HL-60 (cell line): ENCODE measurements around the gene NDUFA5.

Experiments
- DNase-seq, 2 experiments: peaks; one replicate each; pipeline ENCODE4 v3.0.0-alpha.2; 2010 to 2020; ENCODE audit warnings: low read depth in 1 of 2, low spot score in 1 of 2
- H3K27ac ChIP-seq: fragments of 250-450 bp; sonication (Bioruptor Pico); replicated peaks from 2 replicates; pipeline ENCODE4 v1.5.1; 2020; ENCODE audit warnings: mild to moderate bottlenecking, moderate library complexity
- H3K27me3 ChIP-seq: fragments of 250-450 bp; sonication (Bioruptor Pico); 2 replicates; pipeline ENCODE4 v1.5.1; 2021; ENCODE audit warnings: mild to moderate bottlenecking, moderate library complexity; ENCODE audit not compliant: insufficient read depth, poor library complexity, severe bottlenecking
- H3K4me3 ChIP-seq: replicated peaks from 2 replicates; pipeline ENCODE4 v1.5.1; 2011; ENCODE audit warnings: mild to moderate bottlenecking, control low read depth, low read length; ENCODE audit not compliant: insufficient read depth
- GABPA ChIP-seq: IDR thresholded peaks from 2 replicates; pipeline ENCODE4 v1.6.1; 2012; ENCODE audit warnings: low read depth
- POLR2AphosphoS5 ChIP-seq: IDR thresholded peaks from 2 replicates; pipeline ENCODE4 v1.6.1; 2012; ENCODE audit warnings: low read depth
- SPI1 ChIP-seq: IDR thresholded peaks from 2 replicates; pipeline ENCODE4 v1.6.1; 2012; ENCODE audit warnings: low read depth, mild to moderate bottlenecking, borderline replicate concordance
- TF ChIP-seq, protein P1 (sequence below): IDR thresholded peaks from one replicate; pipeline ENCODE4 v1.5.1; 2011; ENCODE audit warnings: low read length, control low read depth, inconsistent platforms; ENCODE audit not compliant: insufficient read depth
- TF ChIP-seq, protein P2 (sequence below): IDR thresholded peaks from 2 replicates; pipeline ENCODE4 v1.6.1; 2012; ENCODE audit warnings: low read depth; ENCODE audit not compliant: insufficient replicate concordance

NDUFA5 gene

DNA sequence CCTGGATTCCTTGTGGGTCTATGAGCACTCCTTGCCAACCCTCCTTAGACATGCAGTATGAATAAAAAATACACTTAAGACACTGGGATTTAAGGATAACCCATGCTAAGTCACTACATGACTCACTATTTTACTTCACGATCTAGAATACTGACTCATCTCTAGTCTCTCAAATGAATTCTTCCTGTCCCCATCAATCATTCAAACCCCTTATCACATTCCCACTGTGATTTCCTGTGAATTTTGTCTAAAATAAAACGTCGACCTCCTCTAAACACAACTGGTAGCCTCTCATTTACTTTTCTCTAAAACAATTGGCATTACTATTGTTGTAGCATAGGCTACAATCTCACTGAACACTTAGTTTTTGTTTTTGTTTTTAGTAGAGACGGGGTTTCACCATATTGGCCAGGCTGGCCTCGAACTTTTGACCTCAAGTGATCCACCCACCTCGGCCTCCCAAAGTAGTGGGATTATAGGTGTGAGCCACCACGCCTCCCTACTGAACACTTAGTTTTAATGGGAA lies 19.4 kb downstream of the NDUFA5 start:
- Histone ChIP-seq H3K27me3 (peaks cover 9% of the 10 kb centered on the region), H3K4me3 (no peak overlapping the region), H3K27ac (no peak overlapping the region)
- TF ChIP-seq, protein P1, sequence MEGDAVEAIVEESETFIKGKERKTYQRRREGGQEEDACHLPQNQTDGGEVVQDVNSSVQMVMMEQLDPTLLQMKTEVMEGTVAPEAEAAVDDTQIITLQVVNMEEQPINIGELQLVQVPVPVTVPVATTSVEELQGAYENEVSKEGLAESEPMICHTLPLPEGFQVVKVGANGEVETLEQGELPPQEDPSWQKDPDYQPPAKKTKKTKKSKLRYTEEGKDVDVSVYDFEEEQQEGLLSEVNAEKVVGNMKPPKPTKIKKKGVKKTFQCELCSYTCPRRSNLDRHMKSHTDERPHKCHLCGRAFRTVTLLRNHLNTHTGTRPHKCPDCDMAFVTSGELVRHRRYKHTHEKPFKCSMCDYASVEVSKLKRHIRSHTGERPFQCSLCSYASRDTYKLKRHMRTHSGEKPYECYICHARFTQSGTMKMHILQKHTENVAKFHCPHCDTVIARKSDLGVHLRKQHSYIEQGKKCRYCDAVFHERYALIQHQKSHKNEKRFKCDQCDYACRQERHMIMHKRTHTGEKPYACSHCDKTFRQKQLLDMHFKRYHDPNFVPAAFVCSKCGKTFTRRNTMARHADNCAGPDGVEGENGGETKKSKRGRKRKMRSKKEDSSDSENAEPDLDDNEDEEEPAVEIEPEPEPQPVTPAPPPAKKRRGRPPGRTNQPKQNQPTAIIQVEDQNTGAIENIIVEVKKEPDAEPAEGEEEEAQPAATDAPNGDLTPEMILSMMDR, result no peak
- TF ChIP-seq, protein P2, sequence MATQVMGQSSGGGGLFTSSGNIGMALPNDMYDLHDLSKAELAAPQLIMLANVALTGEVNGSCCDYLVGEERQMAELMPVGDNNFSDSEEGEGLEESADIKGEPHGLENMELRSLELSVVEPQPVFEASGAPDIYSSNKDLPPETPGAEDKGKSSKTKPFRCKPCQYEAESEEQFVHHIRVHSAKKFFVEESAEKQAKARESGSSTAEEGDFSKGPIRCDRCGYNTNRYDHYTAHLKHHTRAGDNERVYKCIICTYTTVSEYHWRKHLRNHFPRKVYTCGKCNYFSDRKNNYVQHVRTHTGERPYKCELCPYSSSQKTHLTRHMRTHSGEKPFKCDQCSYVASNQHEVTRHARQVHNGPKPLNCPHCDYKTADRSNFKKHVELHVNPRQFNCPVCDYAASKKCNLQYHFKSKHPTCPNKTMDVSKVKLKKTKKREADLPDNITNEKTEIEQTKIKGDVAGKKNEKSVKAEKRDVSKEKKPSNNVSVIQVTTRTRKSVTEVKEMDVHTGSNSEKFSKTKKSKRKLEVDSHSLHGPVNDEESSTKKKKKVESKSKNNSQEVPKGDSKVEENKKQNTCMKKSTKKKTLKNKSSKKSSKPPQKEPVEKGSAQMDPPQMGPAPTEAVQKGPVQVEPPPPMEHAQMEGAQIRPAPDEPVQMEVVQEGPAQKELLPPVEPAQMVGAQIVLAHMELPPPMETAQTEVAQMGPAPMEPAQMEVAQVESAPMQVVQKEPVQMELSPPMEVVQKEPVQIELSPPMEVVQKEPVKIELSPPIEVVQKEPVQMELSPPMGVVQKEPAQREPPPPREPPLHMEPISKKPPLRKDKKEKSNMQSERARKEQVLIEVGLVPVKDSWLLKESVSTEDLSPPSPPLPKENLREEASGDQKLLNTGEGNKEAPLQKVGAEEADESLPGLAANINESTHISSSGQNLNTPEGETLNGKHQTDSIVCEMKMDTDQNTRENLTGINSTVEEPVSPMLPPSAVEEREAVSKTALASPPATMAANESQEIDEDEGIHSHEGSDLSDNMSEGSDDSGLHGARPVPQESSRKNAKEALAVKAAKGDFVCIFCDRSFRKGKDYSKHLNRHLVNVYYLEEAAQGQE, result no peak
- TF ChIP-seq POLR2AphosphoS5 (no peak), GABPA (no peak), SPI1 (no peak)
- DNase-seq, result no peak

DNA sequence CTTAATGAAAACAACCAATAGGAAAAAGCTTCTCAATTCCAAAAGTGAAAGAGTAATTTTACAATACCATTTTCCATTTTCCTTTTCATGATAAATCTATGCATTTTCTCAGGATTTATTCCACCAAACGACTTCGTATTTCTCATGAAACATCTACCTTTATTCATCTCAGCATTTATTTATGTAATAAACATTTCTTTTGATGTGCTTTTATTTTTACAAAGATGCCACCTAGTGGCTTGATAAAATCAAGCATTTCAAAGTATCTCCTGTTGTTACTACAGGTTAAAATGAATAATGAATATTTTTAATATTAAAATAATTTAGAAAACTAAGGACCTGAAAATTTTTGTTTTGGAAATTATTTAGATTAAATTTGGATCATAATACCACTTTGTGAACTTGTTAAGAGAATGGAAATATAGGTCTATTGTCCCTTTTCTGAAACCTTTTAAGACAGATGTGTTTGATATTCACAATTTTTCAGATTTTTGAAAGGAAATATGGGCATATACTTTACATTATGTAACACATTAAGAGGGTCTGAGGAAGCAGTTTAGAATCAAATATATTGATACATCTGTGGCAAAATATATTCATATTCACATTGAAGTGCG lies 20.5 kb downstream of the NDUFA5 start:
- H3K27ac ChIP-seq, result no peak overlapping the region
- DNase-seq, result no peak
- H3K27me3 ChIP-seq, result peaks cover 15% of the 10 kb centered on the region
- TF ChIP-seq SPI1 (no peak), POLR2AphosphoS5 (no peak), GABPA (no peak)
- TF ChIP-seq, protein P2, result no peak
- TF ChIP-seq, protein P1, result peak; percentile 6
- no peak overlapping the region for H3K4me3 ChIP-seq

DNA sequence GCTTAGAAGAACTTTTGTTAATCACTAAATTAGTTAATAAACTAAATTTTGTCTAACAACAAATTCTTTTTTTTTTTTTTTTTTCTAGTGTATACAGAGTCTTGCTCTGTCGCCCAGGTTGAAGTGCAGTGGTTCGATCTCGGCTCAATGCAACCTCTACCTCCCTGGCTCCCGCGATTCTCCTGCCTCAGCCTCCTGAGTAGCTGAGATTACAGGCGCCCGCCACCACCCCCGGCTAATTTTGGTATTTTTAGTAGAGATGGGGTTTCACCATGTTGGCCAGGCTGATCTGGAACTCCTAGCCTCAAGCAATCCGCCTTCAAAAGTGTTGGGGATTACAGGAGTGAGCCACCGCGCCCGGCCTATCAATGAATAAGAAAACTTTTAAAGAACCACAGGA lies 22.1 kb downstream of the NDUFA5 start:
- DNase-seq, result no peak
- Histone ChIP-seq H3K27me3 (peaks cover 18% of the 10 kb centered on the region), H3K4me3 (peak overlapping the region; percentile 70), H3K27ac (no peak overlapping the region)
- TF ChIP-seq, protein P1, result no peak
- TF ChIP-seq GABPA (no peak), POLR2AphosphoS5 (no peak), SPI1 (no peak)
- TF ChIP-seq, protein P2, result no peak
